Breast epithelium (tissue), 3 donors: ENCODE results near the gene DHRS12.

Experiments
- POLR2AphosphoS5 ChIP-seq, 3 donors: sonication (generic); formaldehyde crosslinking; IDR thresholded peaks; one replicate each; pipeline ENCODE4 v1.6.1; 2017; ENCODE audit warnings: antibody characterized with exemption in 3 of 3
- TF ChIP-seq, protein P1 (sequence below), 3 donors: fragments of 450-650 bp; IDR thresholded peaks; one replicate each; pipeline ENCODE4 v1.5.1; 2016 to 2017; ENCODE audit warnings: antibody characterized with exemption in 3 of 3, mild to moderate bottlenecking in 3 of 3, moderate library complexity in 3 of 3

DNA sequence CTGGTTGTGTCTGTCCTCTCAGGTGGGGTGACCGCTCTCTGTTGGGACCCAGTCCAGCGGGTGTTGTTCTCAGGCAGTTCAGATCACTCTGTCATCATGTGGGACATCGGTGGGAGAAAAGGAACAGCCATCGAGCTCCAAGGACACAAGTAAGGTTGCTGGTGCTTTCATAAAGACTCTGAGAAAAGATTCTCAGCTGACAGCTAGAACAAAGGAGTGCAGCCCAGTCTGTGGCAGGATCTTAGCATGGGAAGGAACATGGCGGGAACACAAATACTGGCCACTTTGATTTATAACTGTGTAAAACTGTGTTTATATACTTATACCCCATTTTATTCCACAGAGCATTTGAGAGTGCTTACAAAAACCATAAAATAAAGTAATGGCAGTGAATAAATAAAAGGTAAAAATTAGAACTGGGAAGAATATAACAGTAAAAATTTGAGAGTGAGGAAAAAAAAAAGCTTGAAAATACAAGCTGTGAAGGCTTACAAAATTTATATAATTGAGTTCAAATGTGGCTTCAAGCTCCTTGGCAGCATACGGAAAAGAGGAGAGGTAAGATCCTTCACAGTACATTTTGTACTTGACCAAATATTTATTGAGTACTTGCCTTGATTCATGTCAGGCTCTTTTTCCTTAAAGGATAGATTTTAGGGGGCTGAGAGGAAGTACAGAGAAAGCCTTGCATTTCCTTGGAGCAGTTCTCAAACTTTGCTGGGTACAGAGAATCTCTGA, 64.8 kb downstream of the DHRS12 start:
- TF ChIP-seq, protein P1, sequence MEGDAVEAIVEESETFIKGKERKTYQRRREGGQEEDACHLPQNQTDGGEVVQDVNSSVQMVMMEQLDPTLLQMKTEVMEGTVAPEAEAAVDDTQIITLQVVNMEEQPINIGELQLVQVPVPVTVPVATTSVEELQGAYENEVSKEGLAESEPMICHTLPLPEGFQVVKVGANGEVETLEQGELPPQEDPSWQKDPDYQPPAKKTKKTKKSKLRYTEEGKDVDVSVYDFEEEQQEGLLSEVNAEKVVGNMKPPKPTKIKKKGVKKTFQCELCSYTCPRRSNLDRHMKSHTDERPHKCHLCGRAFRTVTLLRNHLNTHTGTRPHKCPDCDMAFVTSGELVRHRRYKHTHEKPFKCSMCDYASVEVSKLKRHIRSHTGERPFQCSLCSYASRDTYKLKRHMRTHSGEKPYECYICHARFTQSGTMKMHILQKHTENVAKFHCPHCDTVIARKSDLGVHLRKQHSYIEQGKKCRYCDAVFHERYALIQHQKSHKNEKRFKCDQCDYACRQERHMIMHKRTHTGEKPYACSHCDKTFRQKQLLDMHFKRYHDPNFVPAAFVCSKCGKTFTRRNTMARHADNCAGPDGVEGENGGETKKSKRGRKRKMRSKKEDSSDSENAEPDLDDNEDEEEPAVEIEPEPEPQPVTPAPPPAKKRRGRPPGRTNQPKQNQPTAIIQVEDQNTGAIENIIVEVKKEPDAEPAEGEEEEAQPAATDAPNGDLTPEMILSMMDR (IDR thresholded peaks at IDR 0.05) = no peak
- TF ChIP-seq POLR2AphosphoS5 (IDR thresholded peaks at IDR 0.05) = no peak
